K562 (cell line): ENCODE data around the gene GLRX2. TPM values are rescaled to one million over a fixed set of nuclear protein-coding genes. Genes with fewer than 3 reads are reported as not detected.

Source experiments
- ATAC-seq: fragments of 200-7000 bp; cut with Tn5 transposase; 3 replicates; pipeline ENCODE4 v1.9.1; 2020; ENCODE audit warnings: moderate library complexity
- BruUV-seq: library from RNA; stranded (reverse); fragments of 400-500 nt; replicated peaks from 2 replicates; lab custom pipeline; 2021; lab: Mats Ljungman, UMichigan
- CTCF ChIA-PET: fragments of 300-600 bp; formaldehyde crosslinking; extraction: SDS; loops from one replicate; lab custom pipeline; 2021; ENCODE audit warnings: low intra/inter-chr PET ratio; lab: Yijun Ruan, JAX
- POLR2A ChIA-PET: fragments of 300-600, 350-650 bp; sonication (Branson Sonifier 250); formaldehyde crosslinking; extraction: SDS; loops from one replicate; lab custom pipeline; 2021; ENCODE audit warnings: antibody characterized with exemption, inconsistent platforms; lab: Yijun Ruan, JAX
- DNase-seq, 4 experiments: peaks; one replicate each; pipeline versions ENCODE4 v3.0.0 to v3.0.0-alpha.2; 2011 to 2018; ENCODE audit warnings: low spot score in 3 of 4, mixed read lengths in 3 of 4; ENCODE audit errors: extremely low read depth in 1 of 4
- FAIRE-seq: peaks from 2 replicates; lab custom pipeline; 2011; peaks lifted over from hg19 to GRCh38; lab: Jason Lieb, UNC
- H2AFZ ChIP-seq: 2 replicates; pipeline ENCODE4 v1.6.0; 2011; ENCODE audit warnings: low read depth, low read length, control low read depth, inconsistent platforms
- H3K27ac ChIP-seq: fragments of 200-600 bp; 3 replicates; pipeline ENCODE4 v1.8.0; 2011; ENCODE audit warnings: low read depth, mild to moderate bottlenecking, control low read depth, inconsistent platforms, low read length, moderate library complexity, mixed read lengths; ENCODE audit errors: extremely low read depth
- H3K27me3 ChIP-seq, 2 experiments: fragments of 300-600 bp in 1 of 2; 2 replicates in 1 of 2; 3 replicates in 1 of 2; pipeline versions ENCODE4 v1.6.0 to v1.8.0; 2011; ENCODE audit warnings: inconsistent platforms in 2 of 2, low read length in 2 of 2, mild to moderate bottlenecking in 1 of 2, mixed read lengths in 1 of 2, moderate library complexity in 1 of 2; ENCODE audit not compliant: control insufficient read depth in 2 of 2, insufficient read depth in 2 of 2
- H3K36me3 ChIP-seq: fragments of 300-600 bp; 3 replicates; pipeline ENCODE4 v1.8.0; 2011; ENCODE audit warnings: mild to moderate bottlenecking, low read length, inconsistent platforms; ENCODE audit not compliant: control insufficient read depth, insufficient read depth
- H3K4me1 ChIP-seq, 2 experiments: fragments of 200-600 bp in 1 of 2; replicated peaks in 1 of 2; 2 replicates in 1 of 2; 3 replicates in 1 of 2; pipeline versions ENCODE4 v1.5.1 to v1.8.0; 2011; ENCODE audit warnings: inconsistent platforms in 2 of 2, low read length in 2 of 2, mild to moderate bottlenecking in 1 of 2, mixed read lengths in 1 of 2, moderate library complexity in 1 of 2; ENCODE audit not compliant: control insufficient read depth in 2 of 2, insufficient read depth in 2 of 2
- H3K4me2 ChIP-seq: 2 replicates; pipeline ENCODE4 v1.6.1; 2011; ENCODE audit warnings: low read length, control low read depth, inconsistent platforms, mixed read lengths; ENCODE audit not compliant: insufficient read depth
- H3K4me3 ChIP-seq: fragments of 200-600 bp; sonication (generic), shearing (Covaris generic); 2 replicates; pipeline ENCODE4 v1.5.1; 2016; ENCODE audit warnings: control low read depth, inconsistent platforms
- H3K79me2 ChIP-seq: fragments of 200-600 bp; 3 replicates; pipeline ENCODE4 v1.8.0; 2011; ENCODE audit warnings: low read length, inconsistent platforms; ENCODE audit not compliant: control insufficient read depth, insufficient read depth
- H3K9ac ChIP-seq, 2 experiments: 2 replicates each; pipeline versions ENCODE4 v1.6.0 to v1.6.1; 2011; ENCODE audit warnings: low read depth in 2 of 2, low read length in 2 of 2, control low read depth in 1 of 2, inconsistent platforms in 1 of 2, mild to moderate bottlenecking in 1 of 2, mixed read lengths in 1 of 2; ENCODE audit not compliant: insufficient read depth in 1 of 2
- H3K9me1 ChIP-seq: one replicate; pipeline ENCODE4 v1.6.0; 2011; ENCODE audit warnings: inconsistent platforms, mild to moderate bottlenecking, low read length, moderate library complexity; ENCODE audit not compliant: control insufficient read depth, insufficient read depth
- H3K9me3 ChIP-seq: replicated peaks from 2 replicates; pipeline ENCODE4 v1.5.1; 2011; ENCODE audit warnings: low read depth, low read length, inconsistent platforms; ENCODE audit not compliant: control insufficient read depth, insufficient read depth
- H4K20me1 ChIP-seq: replicated peaks from 2 replicates; pipeline ENCODE4 v1.6.1; 2011; ENCODE audit warnings: low read length, inconsistent platforms, mixed read lengths; ENCODE audit not compliant: control insufficient read depth, insufficient read depth
- BCL6 ChIP-seq: fragments of 250-450 bp; sonication (Bioruptor Pico); IDR thresholded peaks from 2 replicates; pipeline ENCODE4 v1.4.0; 2020
- BRF1 ChIP-seq: IDR thresholded peaks from 3 replicates; pipeline ENCODE4 v1.6.1; 2011; ENCODE audit warnings: borderline replicate concordance, mild to moderate bottlenecking; ENCODE audit not compliant: insufficient read length; ENCODE audit errors: extremely low read depth
- CCAR2 ChIP-seq: fragments of 200-400 bp; formaldehyde crosslinking; IDR thresholded peaks from 2 replicates; pipeline ENCODE4 v1.6.1; 2017; ENCODE audit warnings: mild to moderate bottlenecking, low read depth, low read length
- EZH2 ChIP-seq: IDR thresholded peaks from 2 replicates; pipeline ENCODE4 v1.6.1; 2012; ENCODE audit warnings: low read depth, mild to moderate bottlenecking, inconsistent platforms, low read length, borderline replicate concordance
- HDAC1 ChIP-seq, 2 experiments: fragments of 450-650 bp; IDR thresholded peaks; 2 replicates each; pipeline ENCODE4 v1.6.1; 2016 to 2017; ENCODE audit warnings: inconsistent platforms in 1 of 2, mild to moderate bottlenecking in 1 of 2, moderate library complexity in 1 of 2
- LCOR ChIP-seq: sonication (generic); formaldehyde crosslinking; IDR thresholded peaks from 2 replicates; pipeline ENCODE4 v1.8.0; 2022; ENCODE audit warnings: mild to moderate bottlenecking, missing genetic modification reagents
- MCM7 ChIP-seq, 2 experiments: fragments of 450-650 bp; IDR thresholded peaks; 2 replicates each; pipeline ENCODE4 v1.6.1; 2016 to 2018
- MXD1 ChIP-seq: fragments of 250-450 bp; sonication (Bioruptor Pico); IDR thresholded peaks from 2 replicates; pipeline ENCODE4 v1.8.0; 2021; ENCODE audit warnings: borderline replicate concordance, mild to moderate bottlenecking, moderate library complexity; ENCODE audit not compliant: poor library complexity, severe bottlenecking
- POU5F1 ChIP-seq: fragments of 150-350 bp; IDR thresholded peaks from 2 replicates; pipeline ENCODE4 v1.6.1; 2014; ENCODE audit warnings: borderline replicate concordance, low read length, low read depth, mild to moderate bottlenecking; ENCODE audit not compliant: partially characterized antibody
- RHOXF2B ChIP-seq: fragments of 250-450 bp; sonication (Bioruptor Pico); conservative IDR thresholded peaks from 2 replicates; pipeline ENCODE4 v1.5.1; 2021
- STAT5B ChIP-seq: fragments of 250-450 bp; sonication (Bioruptor Pico); IDR thresholded peaks from 2 replicates; pipeline ENCODE4 v1.8.0; 2021; ENCODE audit warnings: mild to moderate bottlenecking, inconsistent platforms
- TBP ChIP-seq: optimal IDR thresholded peaks from 2 replicates; pipeline ENCODE3; 2011; ENCODE audit warnings: low read depth, low read length, improper control_type of control experiment
- TRIM24 ChIP-seq, 2 experiments: fragments of 450-650 bp; IDR thresholded peaks; 2 replicates each; pipeline ENCODE4 v1.6.1; 2016
- ZBTB17 ChIP-seq: fragments of 450-650 bp; formaldehyde crosslinking; IDR thresholded peaks from 2 replicates; pipeline ENCODE4 v1.4.0; 2020; ENCODE audit warnings: mild to moderate bottlenecking
- ZKSCAN3 ChIP-seq: fragments of 250-450 bp; sonication (Bioruptor Pico); IDR thresholded peaks from 2 replicates; pipeline ENCODE4 v1.4.0; 2020
- ZNF316 ChIP-seq: fragments of 450-650 bp; IDR thresholded peaks from 2 replicates; pipeline ENCODE4 v1.6.1; 2016
- ZNF668 ChIP-seq: fragments of 250-450 bp; sonication (Bioruptor Pico); IDR thresholded peaks from 2 replicates; pipeline ENCODE4 v1.8.0; 2022; ENCODE audit warnings: mild to moderate bottlenecking, inconsistent platforms
- in situ Hi-C: fragments of 300-500 bp; cut with MboI; formaldehyde crosslinking; loops from 4 replicates; pipeline ENCODE4 v1.15.0; 2018; ENCODE audit warnings: inconsistent platforms, mixed read lengths
- intact Hi-C: fragments of 100-400 bp; cut with micrococcal nuclease; formaldehyde crosslinking; loops from 2 replicates; pipeline ENCODE4 v1.14.2; 2022
- polyA plus RNA-seq, 8 experiments: library from polyadenylated mRNA; depleted of rRNA in 4 of 8; stranded (reverse) in 5 of 8; unstranded in 3 of 8; fragments of >200 nt; fragmentation: Nextera tagmentation in 2 of 8; fragmentation: Illumina TruSeq in 1 of 8; extraction: Ambion mirVana in 2 of 8; extraction: Trizol in 1 of 8; gene quantifications; 2 replicates each; pipeline versions ENCODE4 v1.2.1 to v1.2.3, GENCODE V29; 2011 to 2014; ENCODE audit warnings: inconsistent platforms in 1 of 8, missing spikeins in 1 of 8
- total RNA-seq, 7 experiments: library from RNA; depleted of rRNA in 6 of 7; stranded (reverse); fragments of >200 nt in 6 of 7; fragmentation: Illumina TruSeq in 2 of 7; extraction: Trizol in 2 of 7; gene quantifications; 2 replicates each; pipeline versions ENCODE4 v1.2.1 to v1.2.3, GENCODE V29; 2011 to 2021; ENCODE audit warnings: low replicate concordance in 1 of 7
- TF ChIP-seq, protein P1 (sequence below): fragments of 450-650 bp; IDR thresholded peaks from 2 replicates; pipeline ENCODE4 v1.6.1; 2017; ENCODE audit warnings: antibody characterized with exemption, mild to moderate bottlenecking
- TF ChIP-seq, protein P2 (sequence below): fragments of 250-450 bp; sonication (Bioruptor Pico); IDR thresholded peaks from 2 replicates; pipeline ENCODE4 v1.5.0; 2022; ENCODE audit warnings: mild to moderate bottlenecking

Gene GLRX2
- total and polyA plus RNA-seq, 9 of the 15 experiments (the other 6 are each of a cell fraction or from before 2014, with no cell fraction given) = 13.3 to 82.6 (median 55.1) TPM

DNA sequence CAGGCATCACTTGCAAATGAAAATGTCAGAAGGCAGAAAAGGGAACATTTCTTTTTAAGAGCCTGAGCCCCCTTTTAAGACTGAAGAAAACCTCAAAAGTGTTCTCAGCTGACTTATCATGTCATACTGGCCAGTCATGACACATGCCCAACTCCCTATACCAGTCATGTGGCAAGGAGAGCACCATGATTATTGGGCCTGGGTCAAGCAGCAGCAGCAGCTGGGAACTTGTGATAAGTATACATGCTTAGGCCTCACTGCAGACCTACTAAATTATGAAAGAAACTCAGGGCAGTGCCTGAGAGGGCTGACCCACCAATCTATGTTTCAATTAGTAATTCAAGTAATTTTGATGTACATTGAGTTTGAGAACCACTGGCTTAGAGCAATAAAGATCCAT is 37.2 kb downstream of the GLRX2 start:
- Histone ChIP-seq H2AFZ (0 out of 2 replicates have a peak overlapping the region, but pooled peaks have one; percentile 1), H3K27me3 (no peaks in the 10 kb centered on the region), H3K79me2 (peaks cover 98% of the 10 kb centered on the region), H3K4me1 (peaks cover 15 to 59% of the 10 kb centered on the region in 2 experiments), H3K4me2 (peak overlapping the region; percentile 57), H3K27ac (peak overlapping the region; percentile 67), H3K9ac (peak overlapping the region in 1 of 2 experiments; percentile 50; a peak in 2 of 4 replicates), H3K9me1 (no peaks in the 10 kb centered on the region), H3K9me3 (no peaks in the 10 kb centered on the region), H3K36me3 (peaks cover 49% of the 10 kb centered on the region), H4K20me1 (peaks cover 8% of the 10 kb centered on the region; the same call in 1 of the 2 replicates), H3K4me3 (no peak overlapping the region)
- intact Hi-C loops (no loop called here), in situ Hi-C loops (no loop called here)
- ChIA-PET POLR2A (interaction anchor here (0.6 to 1.0 kb wide), 5 partner anchors 9 to 69 kb away, joined by 3 to 4 read pairs (median 3); partner anchors contain the start of genes RO60 and UCHL5), CTCF (no interaction called here)
- DNase-seq (peak in 2 of 4 experiments; percentile 64 to 86), FAIRE-seq (peak; percentile 71), ATAC-seq (peak; percentile 60)
- no TSS peak for BruUV-seq
- TF ChIP-seq MXD1 (no peak), EZH2 (no peak), CCAR2 (no peak), RHOXF2B (CRISPR knock-in tag) (no peak), TRIM24 (IDR thresholded peaks at IDR 0.05) (peak; percentile 37 to 43; a peak in 2 of 4 replicates), ZNF316 (no peak), STAT5B (CRISPR knock-in tag) (no peak), ZNF668 (CRISPR knock-in tag) (no peak), TBP (no peak), POU5F1 (no peak), MCM7 (IDR thresholded peaks at IDR 0.05) (no peak), BRF1 (no peak), ZBTB17 (no peak), ZKSCAN3 (no peak), BCL6 (CRISPR knock-in tag) (no peak), HDAC1 (IDR thresholded peaks at IDR 0.05) (peak in 1 of 2 experiments; percentile 58; a peak in 2 of 4 replicates), LCOR (CRISPR knock-in tag) (no peak)
- TF ChIP-seq, protein P1, sequence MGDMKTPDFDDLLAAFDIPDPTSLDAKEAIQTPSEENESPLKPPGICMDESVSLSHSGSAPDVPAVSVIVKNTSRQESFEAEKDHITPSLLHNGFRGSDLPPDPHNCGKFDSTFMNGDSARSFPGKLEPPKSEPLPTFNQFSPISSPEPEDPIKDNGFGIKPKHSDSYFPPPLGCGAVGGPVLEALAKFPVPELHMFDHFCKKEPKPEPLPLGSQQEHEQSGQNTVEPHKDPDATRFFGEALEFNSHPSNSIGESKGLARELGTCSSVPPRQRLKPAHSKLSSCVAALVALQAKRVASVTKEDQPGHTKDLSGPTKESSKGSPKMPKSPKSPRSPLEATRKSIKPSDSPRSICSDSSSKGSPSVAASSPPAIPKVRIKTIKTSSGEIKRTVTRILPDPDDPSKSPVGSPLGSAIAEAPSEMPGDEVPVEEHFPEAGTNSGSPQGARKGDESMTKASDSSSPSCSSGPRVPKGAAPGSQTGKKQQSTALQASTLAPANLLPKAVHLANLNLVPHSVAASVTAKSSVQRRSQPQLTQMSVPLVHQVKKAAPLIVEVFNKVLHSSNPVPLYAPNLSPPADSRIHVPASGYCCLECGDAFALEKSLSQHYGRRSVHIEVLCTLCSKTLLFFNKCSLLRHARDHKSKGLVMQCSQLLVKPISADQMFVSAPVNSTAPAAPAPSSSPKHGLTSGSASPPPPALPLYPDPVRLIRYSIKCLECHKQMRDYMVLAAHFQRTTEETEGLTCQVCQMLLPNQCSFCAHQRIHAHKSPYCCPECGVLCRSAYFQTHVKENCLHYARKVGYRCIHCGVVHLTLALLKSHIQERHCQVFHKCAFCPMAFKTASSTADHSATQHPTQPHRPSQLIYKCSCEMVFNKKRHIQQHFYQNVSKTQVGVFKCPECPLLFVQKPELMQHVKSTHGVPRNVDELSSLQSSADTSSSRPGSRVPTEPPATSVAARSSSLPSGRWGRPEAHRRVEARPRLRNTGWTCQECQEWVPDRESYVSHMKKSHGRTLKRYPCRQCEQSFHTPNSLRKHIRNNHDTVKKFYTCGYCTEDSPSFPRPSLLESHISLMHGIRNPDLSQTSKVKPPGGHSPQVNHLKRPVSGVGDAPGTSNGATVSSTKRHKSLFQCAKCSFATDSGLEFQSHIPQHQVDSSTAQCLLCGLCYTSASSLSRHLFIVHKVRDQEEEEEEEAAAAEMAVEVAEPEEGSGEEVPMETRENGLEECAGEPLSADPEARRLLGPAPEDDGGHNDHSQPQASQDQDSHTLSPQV = peak; percentile 73
- TF ChIP-seq, protein P2, sequence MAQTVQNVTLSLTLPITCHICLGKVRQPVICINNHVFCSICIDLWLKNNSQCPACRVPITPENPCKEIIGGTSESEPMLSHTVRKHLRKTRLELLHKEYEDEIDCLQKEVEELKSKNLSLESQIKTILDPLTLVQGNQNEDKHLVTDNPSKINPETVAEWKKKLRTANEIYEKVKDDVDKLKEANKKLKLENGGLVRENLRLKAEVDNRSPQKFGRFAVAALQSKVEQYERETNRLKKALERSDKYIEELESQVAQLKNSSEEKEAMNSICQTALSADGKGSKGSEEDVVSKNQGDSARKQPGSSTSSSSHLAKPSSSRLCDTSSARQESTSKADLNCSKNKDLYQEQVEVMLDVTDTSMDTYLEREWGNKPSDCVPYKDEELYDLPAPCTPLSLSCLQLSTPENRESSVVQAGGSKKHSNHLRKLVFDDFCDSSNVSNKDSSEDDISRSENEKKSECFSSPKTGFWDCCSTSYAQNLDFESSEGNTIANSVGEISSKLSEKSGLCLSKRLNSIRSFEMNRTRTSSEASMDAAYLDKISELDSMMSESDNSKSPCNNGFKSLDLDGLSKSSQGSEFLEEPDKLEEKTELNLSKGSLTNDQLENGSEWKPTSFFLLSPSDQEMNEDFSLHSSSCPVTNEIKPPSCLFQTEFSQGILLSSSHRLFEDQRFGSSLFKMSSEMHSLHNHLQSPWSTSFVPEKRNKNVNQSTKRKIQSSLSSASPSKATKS (CRISPR knock-in tag) = no peak
